Naive B cell (primary cell): ENCODE measurements around the gene HMOX1. TPM values are rescaled to one million over a fixed set of nuclear protein-coding genes. Genes with fewer than 3 reads are reported as not detected.

ENCODE experiments used
- ATAC-seq, 2 donors: fragments of 150-1000 bp; cut with Tn5 transposase; 2 replicates each; pipeline ENCODE4 v1.10.0; 2021; ENCODE audit warnings: low read depth in 2 of 2, mild to moderate bottlenecking in 2 of 2, moderate library complexity in 2 of 2
- DNase-seq: peaks from one replicate; pipeline ENCODE4 v3.0.0; 2022
- H3K27ac Mint-ChIP-seq, 6 donors: one replicate each; pipeline ENCODE4 v1.8.0; 2020 to 2022; ENCODE audit warnings: mild to moderate bottlenecking in 6 of 6, mixed read lengths in 6 of 6, moderate library complexity in 5 of 6, inconsistent platforms in 2 of 6
- H3K27me3 Mint-ChIP-seq, 3 donors: one replicate each; pipeline ENCODE4 v1.8.0; 2021 to 2022; ENCODE audit warnings: mixed read lengths in 3 of 3, mild to moderate bottlenecking in 1 of 3
- H3K36me3 Mint-ChIP-seq, 2 donors: one replicate each; pipeline ENCODE4 v1.8.0; 2020 to 2022; ENCODE audit warnings: mixed read lengths in 2 of 2, inconsistent platforms in 1 of 2, mild to moderate bottlenecking in 1 of 2
- H3K4me1 Mint-ChIP-seq, 3 donors: one replicate each; pipeline ENCODE4 v1.8.0; 2020 to 2022; ENCODE audit warnings: mixed read lengths in 3 of 3, inconsistent platforms in 1 of 3, mild to moderate bottlenecking in 1 of 3, moderate library complexity in 1 of 3
- H3K4me3 Mint-ChIP-seq, 8 donors: one replicate each; pipeline ENCODE4 v1.8.0; 2020 to 2022; ENCODE audit warnings: mild to moderate bottlenecking in 8 of 8, mixed read lengths in 8 of 8, moderate library complexity in 8 of 8, inconsistent platforms in 2 of 8
- H3K9me3 Mint-ChIP-seq, 7 donors: one replicate each; pipeline ENCODE4 v1.8.0; 2020 to 2022; ENCODE audit warnings: mixed read lengths in 7 of 7, mild to moderate bottlenecking in 5 of 7, inconsistent platforms in 2 of 7, moderate library complexity in 1 of 7
- polyA plus RNA-seq, 6 donors: library from polyadenylated mRNA; unstranded; fragments of 300-500 nt; fragmentation: Illumina TruSeq; gene quantifications; one replicate each; pipeline ENCODE4 v1.2.3, GENCODE V29; 2021; ENCODE audit warnings: low read depth in 6 of 6

The HMOX1 gene
- polyA plus RNA-seq, 6 donors from 2014 or later = 1.2 to 6.3 (median 2.1) TPM

- Mint-ChIP-seq H3K27ac (peak overlapping the region; percentile 8 to 100 (median 72)), H3K9me3 (no peaks in the 10 kb centered on the region), H3K27me3 (no peaks in the 10 kb centered on the region), H3K36me3 (peaks cover 5 to 40% of the 10 kb centered on the region in 2 donors), H3K4me3 (peak overlapping the region in 1 of 8 donors; percentile 25), H3K4me1 (peaks cover 37 to 71% (median 59%) of the 10 kb centered on the region in 3 donors)
- ATAC-seq = no peak
- DNase-seq = no peak
Observed at GRCh38 chr22:35407362-35407761, 26.5 kb downstream of the HMOX1 start.

- Mint-ChIP-seq H3K36me3 (peaks cover 5 to 40% of the 10 kb centered on the region in 2 donors), H3K27me3 (no peaks in the 10 kb centered on the region), H3K27ac (peak overlapping the region; percentile 98 to 100 (median 98)), H3K9me3 (no peaks in the 10 kb centered on the region), H3K4me1 (peaks cover 32 to 60% (median 53%) of the 10 kb centered on the region in 3 donors), H3K4me3 (peak overlapping the region; percentile 31 to 91 (median 79))
- ATAC-seq = peak; percentile 86
- DNase-seq = peak; percentile 92
Observed at GRCh38 chr22:35409783-35410662, 29.1 kb downstream of the HMOX1 start.

GRCh38 chr22:35410663-35411034 is 29.8 kb downstream of the HMOX1 start:
- Mint-ChIP-seq H3K36me3 (peaks cover 6 to 40% of the 10 kb centered on the region in 2 donors), H3K27me3 (no peaks in the 10 kb centered on the region), H3K27ac (peak overlapping the region; percentile 98 to 100 (median 98)), H3K9me3 (no peaks in the 10 kb centered on the region), H3K4me3 (peak overlapping the region; percentile 31 to 91 (median 79)), H3K4me1 (peaks cover 32 to 60% (median 53%) of the 10 kb centered on the region in 3 donors)
- ATAC-seq = no peak
- no peak for DNase-seq

- peak; percentile 67 for DNase-seq
- peak overlapping the region in 7 of 8 donors; percentile 71 to 91 (median 81) for H3K4me3 Mint-ChIP-seq
Observed at GRCh38 chr22:35411102-35411501, 30.2 kb downstream of the HMOX1 start.

GRCh38 chr22:35413624-35414023 is 32.7 kb downstream of the HMOX1 start:
- no peak overlapping the region for H3K4me3 Mint-ChIP-seq
- ATAC-seq (no peak), DNase-seq (no peak)
- H3K27me3 Mint-ChIP-seq = no peaks in the 10 kb centered on the region
- no peaks in the 10 kb centered on the region for H3K9me3 Mint-ChIP-seq
- peaks cover 13 to 29% of the 10 kb centered on the region in 2 donors for H3K36me3 Mint-ChIP-seq
- H3K27ac Mint-ChIP-seq = peak overlapping the region in 2 of 6 donors; percentile 77 to 98
- peaks cover 25 to 40% (median 30%) of the 10 kb centered on the region in 3 donors for H3K4me1 Mint-ChIP-seq

More at GRCh38 chr22:35411102-35411501, 30.2 kb downstream of the HMOX1 start:
- H3K27me3 Mint-ChIP-seq = no peaks in the 10 kb centered on the region
- H3K4me1 Mint-ChIP-seq = peaks cover 32 to 60% (median 53%) of the 10 kb centered on the region in 3 donors
- peak overlapping the region; percentile 98 to 100 (median 98) for H3K27ac Mint-ChIP-seq
- ATAC-seq = peak; percentile 23 to 32
- no peaks in the 10 kb centered on the region for H3K9me3 Mint-ChIP-seq
- peaks cover 10 to 42% of the 10 kb centered on the region in 2 donors for H3K36me3 Mint-ChIP-seq

- peaks cover 12 to 25% of the 10 kb centered on the region in 2 donors for H3K36me3 Mint-ChIP-seq
- H3K27me3 Mint-ChIP-seq = no peaks in the 10 kb centered on the region
- H3K27ac Mint-ChIP-seq = no peak overlapping the region
- ATAC-seq (no peak), DNase-seq (no peak)
- peaks cover 0 to 4% (median 0%) of the 10 kb centered on the region in 3 donors for H3K4me1 Mint-ChIP-seq
- no peaks in the 10 kb centered on the region for H3K9me3 Mint-ChIP-seq
- no peak overlapping the region for H3K4me3 Mint-ChIP-seq
Observed at GRCh38 chr22:35417606-35418005, 36.7 kb downstream of the HMOX1 start.

- peaks cover 0 to 3% (median 0%) of the 10 kb centered on the region in 3 donors for H3K4me1 Mint-ChIP-seq
- ATAC-seq = no peak
- H3K36me3 Mint-ChIP-seq = peaks cover 12 to 30% of the 10 kb centered on the region in 2 donors
Observed at GRCh38 chr22:35418088-35418487, 37.2 kb downstream of the HMOX1 start.

DNA sequence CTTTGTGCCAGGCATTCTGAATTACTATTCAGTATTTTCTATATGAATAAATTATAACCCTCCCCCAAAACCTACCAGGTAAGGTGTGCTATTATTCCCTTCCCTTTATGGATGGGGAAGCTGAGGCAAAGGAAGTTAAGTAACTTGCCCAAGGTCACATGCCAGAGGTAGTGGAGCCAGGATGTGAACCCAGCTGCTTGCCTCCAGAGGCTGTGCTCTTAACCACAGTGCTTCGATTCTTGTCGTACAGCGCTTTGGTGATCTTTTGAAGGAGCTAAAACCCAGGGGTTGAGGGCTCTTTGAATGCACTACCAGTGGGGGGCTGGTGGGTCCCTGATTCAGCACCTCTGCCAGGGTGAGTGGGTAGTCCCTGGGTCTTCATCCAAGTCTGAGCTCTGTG is 37.8 kb downstream of the HMOX1 start:
- H3K27me3 Mint-ChIP-seq = no peaks in the 10 kb centered on the region
- DNase-seq (no peak), ATAC-seq (no peak)
- H3K36me3 Mint-ChIP-seq = peaks cover 12 to 35% of the 10 kb centered on the region in 2 donors
- no peaks in the 10 kb centered on the region for H3K4me1 Mint-ChIP-seq
- H3K27ac Mint-ChIP-seq = no peak overlapping the region
- H3K4me3 Mint-ChIP-seq = no peak overlapping the region
- no peaks in the 10 kb centered on the region for H3K9me3 Mint-ChIP-seq

More at GRCh38 chr22:35418088-35418487, 37.2 kb downstream of the HMOX1 start:
- H3K4me3 Mint-ChIP-seq = no peak overlapping the region
- DNase-seq = no peak
- no peaks in the 10 kb centered on the region for H3K27me3 Mint-ChIP-seq
- H3K27ac Mint-ChIP-seq = no peak overlapping the region
- no peaks in the 10 kb centered on the region for H3K9me3 Mint-ChIP-seq

DNA sequence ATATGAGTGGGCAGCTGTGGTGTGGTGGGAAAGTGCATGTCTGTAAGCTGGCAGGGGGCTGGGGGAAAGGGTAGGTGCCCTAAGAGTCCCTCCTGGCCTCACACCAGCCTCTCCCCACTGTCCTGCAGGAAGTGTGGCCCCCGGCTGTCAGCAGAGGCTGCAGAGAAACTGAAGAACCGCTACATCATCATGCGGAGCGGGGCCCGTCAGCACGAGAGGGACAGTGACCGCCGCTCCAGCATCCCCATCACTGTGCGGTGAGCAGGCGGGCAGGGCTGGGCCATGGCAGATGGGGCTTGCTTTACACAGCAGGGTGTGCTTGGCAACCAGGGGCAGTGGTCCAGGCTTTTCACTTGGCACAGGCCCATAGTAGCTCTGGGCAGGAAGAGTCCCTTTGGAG is 38.9 kb downstream of the HMOX1 start:
- H3K9me3 Mint-ChIP-seq = no peaks in the 10 kb centered on the region
- no peaks in the 10 kb centered on the region for H3K27me3 Mint-ChIP-seq
- no peak for ATAC-seq
- H3K27ac Mint-ChIP-seq = no peak overlapping the region
- H3K4me1 Mint-ChIP-seq = peaks cover 0 to 5% (median 0%) of the 10 kb centered on the region in 3 donors
- no peak for DNase-seq
- peaks cover 19 to 45% of the 10 kb centered on the region in 2 donors for H3K36me3 Mint-ChIP-seq
- no peak overlapping the region for H3K4me3 Mint-ChIP-seq

DNA sequence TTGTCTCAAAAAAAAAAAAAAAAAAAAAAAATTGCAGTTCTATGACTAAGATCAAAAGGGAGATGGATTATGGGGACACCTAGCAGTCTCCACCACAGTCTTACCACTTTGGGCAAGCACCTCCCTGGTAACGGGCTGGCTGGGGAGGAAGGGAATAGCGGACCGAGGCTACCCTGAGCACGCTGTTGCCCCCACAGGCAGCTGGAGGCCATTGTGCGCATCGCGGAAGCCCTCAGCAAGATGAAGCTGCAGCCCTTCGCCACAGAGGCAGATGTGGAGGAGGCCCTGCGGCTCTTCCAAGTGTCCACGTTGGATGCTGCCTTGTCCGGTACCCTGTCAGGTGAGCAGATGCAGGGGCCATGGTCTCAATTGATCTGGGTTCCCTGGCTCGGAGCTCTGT is 40.2 kb downstream of the HMOX1 start:
- ATAC-seq (no peak), DNase-seq (no peak)
- peaks cover 15 to 44% of the 10 kb centered on the region in 2 donors for H3K36me3 Mint-ChIP-seq
- H3K27ac Mint-ChIP-seq = no peak overlapping the region
- no peaks in the 10 kb centered on the region for H3K27me3 Mint-ChIP-seq
- no peak overlapping the region for H3K4me3 Mint-ChIP-seq
- no peaks in the 10 kb centered on the region for H3K9me3 Mint-ChIP-seq
- H3K4me1 Mint-ChIP-seq = peaks cover 0 to 7% (median 5%) of the 10 kb centered on the region in 3 donors

DNA sequence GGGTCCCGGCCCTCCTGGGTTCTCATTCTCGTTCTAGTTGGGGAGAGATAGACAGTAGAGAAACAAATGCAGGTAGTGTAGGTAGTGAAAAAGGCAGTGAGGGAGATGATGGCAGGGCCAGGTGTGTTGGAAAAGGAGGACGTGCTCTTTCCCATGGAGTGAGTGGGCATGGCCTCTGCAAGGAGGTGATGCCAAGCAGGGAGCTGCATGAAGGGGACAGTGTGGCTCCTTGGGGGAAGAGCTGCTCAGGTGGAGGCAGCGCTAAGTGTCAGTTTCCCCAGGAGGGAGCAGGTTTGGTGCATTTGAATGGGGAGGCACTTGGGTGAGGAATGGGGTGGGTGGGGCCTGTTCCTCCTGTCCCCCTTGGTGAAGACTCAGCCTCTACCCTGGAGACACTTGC is 41.2 kb downstream of the HMOX1 start:
- no peaks in the 10 kb centered on the region for H3K27me3 Mint-ChIP-seq
- peak overlapping the region in 2 of 6 donors; percentile 49 to 82 for H3K27ac Mint-ChIP-seq

DNA sequence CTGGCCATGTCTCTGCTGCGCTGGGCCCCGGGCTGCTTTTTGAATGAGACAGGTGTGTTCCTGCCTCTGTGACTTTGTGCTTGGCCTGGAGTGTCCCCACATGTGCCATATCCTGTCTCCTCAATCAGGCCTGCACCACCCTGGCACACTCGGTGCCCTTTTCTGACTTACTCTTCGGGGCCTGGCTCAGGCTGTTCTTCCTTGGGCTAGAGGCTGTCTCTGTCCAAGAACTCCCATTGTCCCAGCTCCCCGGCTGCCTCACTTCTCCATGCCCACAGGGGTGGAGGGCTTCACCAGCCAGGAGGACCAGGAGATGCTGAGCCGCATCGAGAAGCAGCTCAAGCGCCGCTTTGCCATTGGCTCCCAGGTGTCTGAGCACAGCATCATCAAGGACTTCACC is 42.0 kb downstream of the HMOX1 start:
- Mint-ChIP-seq H3K4me1 (peaks cover 0 to 12% (median 5%) of the 10 kb centered on the region in 3 donors), H3K27ac (peak overlapping the region in 2 of 6 donors; percentile 21 to 27), H3K36me3 (peaks cover 13 to 35% of the 10 kb centered on the region in 2 donors)

More for the DNA sequence above, 41.2 kb downstream of the HMOX1 start:
- ATAC-seq (no peak), DNase-seq (no peak)
- Mint-ChIP-seq H3K4me1 (peaks cover 0 to 12% (median 5%) of the 10 kb centered on the region in 3 donors), H3K36me3 (peaks cover 13 to 35% of the 10 kb centered on the region in 2 donors), H3K4me3 (no peak overlapping the region), H3K9me3 (no peaks in the 10 kb centered on the region)

GRCh38 chr22:35424081-35424480 is 43.2 kb downstream of the HMOX1 start:
- Mint-ChIP-seq H3K27ac (peak overlapping the region in 1 of 6 donors; percentile 16), H3K27me3 (no peaks in the 10 kb centered on the region), H3K9me3 (no peaks in the 10 kb centered on the region), H3K4me1 (peaks cover 0 to 12% (median 5%) of the 10 kb centered on the region in 3 donors), H3K36me3 (peaks cover 13 to 35% of the 10 kb centered on the region in 2 donors), H3K4me3 (peak overlapping the region in 1 of 8 donors; percentile 16)
- DNase-seq (no peak), ATAC-seq (no peak)

More for the DNA sequence above, 42.0 kb downstream of the HMOX1 start:
- DNase-seq (no peak), ATAC-seq (no peak)
- H3K4me3 Mint-ChIP-seq = no peak overlapping the region
- H3K27me3 Mint-ChIP-seq = no peaks in the 10 kb centered on the region
- no peaks in the 10 kb centered on the region for H3K9me3 Mint-ChIP-seq
